ENCODE data around the gene RGS3.

RGS3 gene

DNA sequence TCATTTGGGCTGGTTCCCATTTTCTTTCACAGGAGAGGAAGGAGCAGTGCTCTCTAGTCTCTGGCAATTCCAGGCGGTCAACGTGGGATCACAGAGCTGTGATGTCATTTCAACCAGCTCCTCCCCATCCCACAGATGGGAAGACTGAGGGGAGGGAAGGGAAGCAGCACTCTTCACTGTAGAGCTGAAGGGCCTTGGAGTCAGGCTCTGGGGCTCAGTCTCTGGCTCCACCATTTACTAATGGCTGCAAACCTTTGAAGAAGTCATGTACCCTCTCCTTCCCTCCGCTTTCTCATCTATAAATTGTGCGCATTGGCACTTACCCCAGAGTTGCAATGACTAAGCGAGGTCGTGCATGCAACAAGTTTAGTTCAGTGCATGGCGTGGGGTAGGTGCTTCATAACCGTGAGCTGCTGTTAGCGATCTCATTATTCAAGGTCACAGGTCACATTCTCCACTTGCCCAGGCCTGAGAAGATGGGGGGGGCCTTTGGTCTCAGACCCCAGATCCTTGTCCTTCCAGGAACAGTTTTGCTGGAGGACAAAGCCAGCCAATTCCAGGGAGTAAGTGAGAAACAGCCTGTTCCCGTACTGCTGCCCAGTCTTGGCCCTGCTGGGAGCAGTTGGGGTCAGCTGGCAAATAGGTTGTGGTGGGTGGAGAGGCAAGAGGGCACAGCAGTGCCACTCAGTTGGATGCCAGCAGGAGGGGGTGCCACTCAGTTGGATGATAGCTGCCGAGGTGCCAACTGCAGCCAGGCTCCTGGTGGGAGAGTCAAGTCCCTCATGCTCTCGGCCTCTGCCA lies 136.7 kb downstream of the RGS3 start:
- Mint-ChIP-seq H3K27ac (no peak overlapping the region), H3K4me3 (no peak overlapping the region), H3K4me1 (peaks cover 32% of the 10 kb centered on the region), H3K27me3 (no peaks in the 10 kb centered on the region), H3K9me3 (no peaks in the 10 kb centered on the region)
- ATAC-seq (no peak), DNase-seq (no peak)

DNA sequence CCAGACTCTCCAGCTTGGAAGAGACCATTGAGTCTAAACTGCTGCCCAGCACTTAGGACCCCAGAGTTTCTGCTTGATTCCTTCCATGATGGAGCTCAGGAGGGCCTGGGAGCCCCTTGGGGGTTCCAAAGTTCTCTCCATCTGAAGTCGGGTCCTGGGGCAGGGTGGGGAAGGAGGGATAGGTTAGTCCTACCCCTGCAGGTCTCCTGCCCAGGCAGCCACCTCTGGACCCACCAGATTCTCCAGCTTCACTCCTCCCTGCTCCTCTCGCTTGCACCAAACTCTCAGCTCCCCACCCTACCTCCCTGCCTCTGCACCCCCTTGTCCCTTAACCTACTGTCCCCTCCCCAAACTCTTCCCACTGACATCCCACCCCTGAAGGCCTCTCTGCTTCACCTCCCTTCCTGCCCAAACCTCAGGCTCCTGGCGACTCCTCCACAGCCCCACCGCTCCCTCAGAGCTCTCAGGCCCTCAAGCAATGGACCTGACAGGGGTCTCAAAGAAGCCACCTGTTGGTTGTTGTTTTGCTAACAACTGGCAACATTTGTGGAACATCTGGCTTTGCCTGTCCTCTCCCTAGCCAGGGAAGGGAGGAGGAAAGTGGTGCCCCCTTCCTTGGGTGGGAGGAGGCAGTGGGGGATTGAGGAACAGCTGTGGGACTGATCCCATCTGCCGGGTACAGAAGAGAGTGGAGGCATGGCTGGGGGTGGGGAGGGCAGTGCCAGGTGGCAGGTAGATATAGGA lies 137.5 kb downstream of the RGS3 start:
- no peaks in the 10 kb centered on the region for H3K9me3 Mint-ChIP-seq
- peaks cover 32% of the 10 kb centered on the region for H3K4me1 Mint-ChIP-seq
- DNase-seq = no peak
- peak; percentile 11 for ATAC-seq
- H3K27ac Mint-ChIP-seq = peak overlapping the region in 1 of 2 donors; percentile 84
- no peaks in the 10 kb centered on the region for H3K27me3 Mint-ChIP-seq
- H3K4me3 Mint-ChIP-seq = no peak overlapping the region

DNA sequence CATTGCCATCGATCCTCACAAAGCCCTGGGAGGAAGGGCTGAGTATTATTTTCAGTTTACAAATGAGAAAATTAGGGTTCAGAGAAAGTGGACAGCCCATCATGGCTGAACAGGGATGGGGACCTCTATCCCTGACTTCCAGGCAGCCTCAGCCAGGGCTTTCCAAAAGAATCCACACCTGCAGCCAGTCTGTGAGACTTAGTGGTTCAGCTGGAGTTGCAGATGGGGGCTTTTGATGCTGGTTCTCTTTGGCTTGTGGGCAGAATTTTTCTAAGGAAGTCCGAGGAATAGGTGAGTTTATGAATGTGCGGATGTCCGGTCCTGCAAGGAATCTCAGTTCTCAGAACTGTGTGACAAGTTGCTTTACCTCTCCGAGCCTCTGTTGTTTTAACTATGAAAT lies 138.1 kb downstream of the RGS3 start:
- no peak for ATAC-seq
- DNase-seq = no peak
- H3K9me3 Mint-ChIP-seq = no peaks in the 10 kb centered on the region
- H3K27ac Mint-ChIP-seq = peak overlapping the region in 1 of 2 donors; percentile 84
- H3K4me3 Mint-ChIP-seq = peak overlapping the region in 1 of 2 donors; percentile 48
- no peaks in the 10 kb centered on the region for H3K27me3 Mint-ChIP-seq
- peaks cover 32% of the 10 kb centered on the region for H3K4me1 Mint-ChIP-seq

GRCh38 chr9:113602126-113603047 lies 138.9 kb downstream of the RGS3 start:
- H3K27me3 Mint-ChIP-seq = no peaks in the 10 kb centered on the region
- peak overlapping the region in 1 of 2 donors; percentile 72 for H3K27ac Mint-ChIP-seq
- peak overlapping the region in 1 of 2 donors; percentile 48 for H3K4me3 Mint-ChIP-seq
- peak; percentile 72 to 78 for DNase-seq
- no peaks in the 10 kb centered on the region for H3K9me3 Mint-ChIP-seq
- H3K4me1 Mint-ChIP-seq = peaks cover 32% of the 10 kb centered on the region
- peak; percentile 95 for ATAC-seq

GRCh38 chr9:113603048-113603375 lies 139.5 kb downstream of the RGS3 start:
- Mint-ChIP-seq H3K4me3 (no peak overlapping the region), H3K27ac (peak overlapping the region in 1 of 2 donors; percentile 71), H3K27me3 (no peaks in the 10 kb centered on the region), H3K4me1 (peaks cover 29% of the 10 kb centered on the region), H3K9me3 (no peaks in the 10 kb centered on the region)
- DNase-seq (no peak), ATAC-seq (no peak)

- Mint-ChIP-seq H3K27me3 (no peaks in the 10 kb centered on the region), H3K4me1 (peaks cover 28% of the 10 kb centered on the region), H3K4me3 (no peak overlapping the region), H3K9me3 (no peaks in the 10 kb centered on the region), H3K27ac (peak overlapping the region; percentile 12 to 21)
- DNase-seq (no peak), ATAC-seq (no peak)
These were observed 140.2 kb downstream of the RGS3 start for GRCh38 chr9:113603773-113604172.

DNA sequence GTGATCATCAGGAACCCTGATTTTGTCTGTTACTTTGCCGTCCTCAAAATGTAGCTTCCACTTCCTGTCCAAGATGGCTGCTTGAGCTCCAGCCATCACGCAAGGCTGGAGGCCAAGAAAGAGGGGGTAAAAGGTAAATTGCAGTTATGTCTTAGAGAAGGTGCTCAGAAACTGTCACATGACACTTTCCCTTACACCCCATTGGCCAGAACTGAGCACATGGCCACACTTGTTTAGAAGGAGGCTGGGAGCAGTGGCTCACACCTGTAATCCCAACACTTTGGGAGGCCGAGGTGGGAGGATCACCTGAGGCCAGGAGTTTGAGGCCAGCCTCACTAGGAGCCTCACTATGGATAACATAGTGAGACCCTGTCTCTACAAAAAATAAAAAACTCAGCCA lies 140.9 kb downstream of the RGS3 start:
- Mint-ChIP-seq H3K9me3 (no peaks in the 10 kb centered on the region), H3K27me3 (no peaks in the 10 kb centered on the region), H3K4me1 (peaks cover 28% of the 10 kb centered on the region), H3K4me3 (no peak overlapping the region), H3K27ac (peak overlapping the region in 1 of 2 donors; percentile 83)
- no peak for DNase-seq
- ATAC-seq = no peak

DNA sequence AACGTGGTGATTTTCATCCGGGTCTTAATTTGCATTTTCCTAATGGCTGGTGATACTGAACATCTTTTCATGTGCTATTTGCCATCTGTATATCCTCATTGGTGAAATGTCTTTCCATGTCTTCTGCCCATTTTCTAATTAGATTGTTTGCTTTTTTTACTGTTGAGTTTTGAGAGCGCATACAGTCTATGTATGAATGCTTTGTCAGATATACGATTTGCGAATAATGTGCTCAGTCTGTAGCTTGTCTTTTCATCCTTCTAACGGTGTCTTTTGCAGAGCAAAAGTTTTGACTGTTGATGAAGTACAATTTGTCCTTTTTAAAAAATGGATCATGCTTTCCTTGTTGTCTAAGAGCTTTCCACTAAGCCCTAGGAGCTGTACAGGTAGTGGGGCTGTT lies 143.0 kb downstream of the RGS3 start:
- no peaks in the 10 kb centered on the region for H3K27me3 Mint-ChIP-seq
- no peak overlapping the region for H3K27ac Mint-ChIP-seq
- H3K9me3 Mint-ChIP-seq = no peaks in the 10 kb centered on the region
- ATAC-seq (no peak), DNase-seq (no peak)
- peaks cover 19% of the 10 kb centered on the region for H3K4me1 Mint-ChIP-seq
- no peak overlapping the region for H3K4me3 Mint-ChIP-seq

GRCh38 chr9:113608082-113608685 lies 144.7 kb downstream of the RGS3 start:
- H3K4me1 Mint-ChIP-seq = peaks cover 7% of the 10 kb centered on the region
- no peaks in the 10 kb centered on the region for H3K9me3 Mint-ChIP-seq
- no peak for ATAC-seq
- H3K27ac Mint-ChIP-seq = no peak overlapping the region
- no peaks in the 10 kb centered on the region for H3K27me3 Mint-ChIP-seq
- no peak for DNase-seq
- H3K4me3 Mint-ChIP-seq = no peak overlapping the region

GRCh38 chr9:113609562-113610318 lies 146.2 kb downstream of the RGS3 start:
- Mint-ChIP-seq H3K27me3 (no peaks in the 10 kb centered on the region), H3K4me1 (peaks cover 12% of the 10 kb centered on the region), H3K27ac (peak overlapping the region in 1 of 2 donors; percentile 57), H3K4me3 (no peak overlapping the region), H3K9me3 (no peaks in the 10 kb centered on the region)
- DNase-seq (no peak), ATAC-seq (no peak)

GRCh38 chr9:113611461-113612215 lies 148.1 kb downstream of the RGS3 start:
- ATAC-seq = no peak
- H3K9me3 Mint-ChIP-seq = no peaks in the 10 kb centered on the region
- H3K27me3 Mint-ChIP-seq = no peaks in the 10 kb centered on the region
- H3K27ac Mint-ChIP-seq = no peak overlapping the region
- no peak for DNase-seq
- H3K4me1 Mint-ChIP-seq = peaks cover 31% of the 10 kb centered on the region
- H3K4me3 Mint-ChIP-seq = no peak overlapping the region

DNA sequence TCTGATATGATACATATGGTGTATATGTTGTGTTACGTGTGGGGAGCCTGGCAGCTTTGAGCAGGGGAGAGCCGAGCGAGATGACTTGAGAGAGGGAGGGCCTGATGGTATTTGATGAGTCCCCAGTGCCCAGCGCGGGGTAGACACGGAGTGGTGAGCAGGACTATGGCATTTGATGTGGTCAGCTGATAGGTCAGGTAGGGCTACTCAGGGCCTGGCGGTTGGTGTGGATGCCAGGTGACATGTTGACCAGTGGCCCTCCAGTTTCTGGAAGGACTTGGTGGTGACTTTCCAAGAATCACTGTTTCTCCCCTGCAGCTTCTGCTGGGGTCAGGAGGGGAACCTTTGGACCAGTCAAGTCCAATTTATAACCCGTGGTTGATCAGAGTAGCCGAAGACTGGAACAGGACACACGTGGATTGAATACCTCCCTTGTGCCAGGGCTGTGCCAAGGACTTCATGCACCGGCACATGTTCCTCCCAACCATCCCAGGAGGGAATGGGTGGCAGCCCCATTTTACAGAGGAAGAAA lies 148.8 kb downstream of the RGS3 start:
- Mint-ChIP-seq H3K4me3 (no peak overlapping the region), H3K4me1 (peaks cover 37% of the 10 kb centered on the region), H3K27me3 (no peaks in the 10 kb centered on the region), H3K27ac (no peak overlapping the region), H3K9me3 (no peaks in the 10 kb centered on the region)
- no peak for DNase-seq
- no peak for ATAC-seq

- no peak overlapping the region for H3K4me3 Mint-ChIP-seq
- no peak for DNase-seq
- H3K27ac Mint-ChIP-seq = no peak overlapping the region
- H3K27me3 Mint-ChIP-seq = no peaks in the 10 kb centered on the region
- no peaks in the 10 kb centered on the region for H3K9me3 Mint-ChIP-seq
- ATAC-seq = no peak
- H3K4me1 Mint-ChIP-seq = peaks cover 41% of the 10 kb centered on the region
These were observed 149.3 kb downstream of the RGS3 start for GRCh38 chr9:113612828-113613227.

Measured in stimulated activated naive CD8-positive, alpha-beta T cell treated with anti-CD3 and anti-CD28 coated beads, Interleukin-15, amount 100 ng/mL, for 72 hours (primary cell).